T-helper 2 cell treated with Interferon-gamma antibody and Interleukin-4, amounts not matched to agents 100 ng/mL and 5 ng/mL, for 36 hours (primary cell): ENCODE results near the gene AUTS2. TPM values are rescaled to one million over a fixed set of nuclear protein-coding genes. Genes with fewer than 3 reads are reported as not detected.

Experiments
- intact Hi-C: fragments of 100-400 bp; cut with micrococcal nuclease; formaldehyde crosslinking; loops from one replicate; pipeline ENCODE4 v1.15.1; 2023
- total RNA-seq: library from RNA; stranded (reverse); gene quantifications from 2 replicates; pipeline ENCODE4 v1.2.3, GENCODE V29; 2022

AUTS2 gene
- total RNA-seq, 1 donor from 2014 or later, result 3.3 TPM

GRCh38 chr7:70154521-70155180, 556.4 kb downstream of the AUTS2 start:
- intact Hi-C loops, result no loop called here

GRCh38 chr7:70156057-70156456, 557.8 kb downstream of the AUTS2 start:
- intact Hi-C loops, result no loop called here

GRCh38 chr7:70159121-70159520, 560.8 kb downstream of the AUTS2 start:
- intact Hi-C loops, result no loop called here

GRCh38 chr7:70165477-70166170, 567.3 kb downstream of the AUTS2 start:
- intact Hi-C loops, result no loop called here

GRCh38 chr7:70171369-70171920, 573.2 kb downstream of the AUTS2 start:
- intact Hi-C loops, result no loop called here

- intact Hi-C loops, result no loop called here
Observed at GRCh38 chr7:70177166-70177565, 578.9 kb downstream of the AUTS2 start.

- intact Hi-C loops, result no loop called here
Observed at GRCh38 chr7:70178211-70178610, 579.9 kb downstream of the AUTS2 start.

- intact Hi-C loops, result no loop called here
Observed at GRCh38 chr7:70178787-70179186, 580.5 kb downstream of the AUTS2 start.

GRCh38 chr7:70182521-70182920, 584.2 kb downstream of the AUTS2 start:
- intact Hi-C loops, result no loop called here

GRCh38 chr7:70183278-70183677, 585.0 kb downstream of the AUTS2 start:
- intact Hi-C loops, result no loop called here

- intact Hi-C loops, result no loop called here
Observed at GRCh38 chr7:70188901-70189650, 590.8 kb downstream of the AUTS2 start.

GRCh38 chr7:70189776-70190175, 591.5 kb downstream of the AUTS2 start:
- intact Hi-C loops, result loop anchor here (10.0 kb wide), 1 partner anchor 505 kb away; no protein-coding TSS in a partner anchor

- intact Hi-C loops, result loop anchor here (10.0 kb wide), 1 partner anchor 505 kb away; no protein-coding TSS in a partner anchor
Observed at GRCh38 chr7:70190281-70190680, 592.0 kb downstream of the AUTS2 start.

GRCh38 chr7:70193514-70193913, 595.2 kb downstream of the AUTS2 start:
- intact Hi-C loops, result loop anchor here (10.0 kb wide), 1 partner anchor 501 kb away; no protein-coding TSS in a partner anchor

- intact Hi-C loops, result no loop called here
Observed at GRCh38 chr7:70208236-70209063, 610.2 kb downstream of the AUTS2 start.

- intact Hi-C loops, result no loop called here
Observed at GRCh38 chr7:70210200-70210935, 612.1 kb downstream of the AUTS2 start.

GRCh38 chr7:70210936-70211310, 612.6 kb downstream of the AUTS2 start:
- intact Hi-C loops, result no loop called here

GRCh38 chr7:70212281-70212680, 614.0 kb downstream of the AUTS2 start:
- intact Hi-C loops, result no loop called here

- intact Hi-C loops, result no loop called here
Observed at GRCh38 chr7:70214071-70214470, 615.8 kb downstream of the AUTS2 start.

GRCh38 chr7:70215491-70215890, 617.2 kb downstream of the AUTS2 start:
- intact Hi-C loops, result no loop called here
